Hematopoietic multipotent progenitor cell (in vitro differentiated cells): Measurements from ENCODE around the gene PCDH12. TPM values are rescaled to one million over a fixed set of nuclear protein-coding genes. Genes with fewer than 3 reads are reported as not detected.
A peak's percentile ranks its signal among the peaks of the same experiment; 100 is the strongest.

Experiments used
- DNase-seq, 3 donors: peaks; one replicate each; pipeline ENCODE4 v3.0.0-alpha.2; 2011 to 2015; ENCODE audit warnings: low read depth in 2 of 3, low spot score in 2 of 3
- total RNA-seq: library from RNA; depleted of rRNA; stranded (reverse); fragments of >200 nt; gene quantifications from one replicate; pipeline ENCODE4 v1.2.3, GENCODE V29; 2012

PCDH12 gene
- total RNA-seq, 1 donor, result 0.54 TPM

GRCh38 chr5:141913560-141914198, 44.3 kb downstream of the PCDH12 start:
- no peak for DNase-seq

DNA sequence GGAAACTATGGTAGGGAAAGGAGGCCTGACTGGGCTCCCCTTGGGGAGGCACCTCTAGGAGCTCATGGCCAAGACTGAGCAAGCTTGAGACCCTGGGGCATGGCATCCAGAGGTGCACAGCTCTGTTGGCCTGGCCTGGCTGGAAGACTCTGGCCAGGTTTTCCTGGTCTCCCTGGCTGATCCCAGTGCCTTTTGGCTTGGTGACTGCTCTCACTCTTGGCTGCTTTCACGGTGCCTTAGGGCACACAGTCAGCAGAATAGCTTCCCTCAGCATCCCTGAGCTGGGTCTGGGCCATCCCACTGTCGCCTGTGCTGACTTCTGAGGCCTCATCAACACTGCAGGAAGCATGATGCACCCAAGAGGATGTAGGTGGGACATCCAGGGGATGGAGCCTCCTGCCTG, 47.7 kb downstream of the PCDH12 start:
- DNase-seq, result no peak

GRCh38 chr5:141909212-141909611, 48.8 kb downstream of the PCDH12 start:
- DNase-seq, result no peak

- no peak for DNase-seq
These were observed 49.2 kb downstream of the PCDH12 start for GRCh38 chr5:141908796-141909195.

- no peak for DNase-seq
These were observed 51.0 kb downstream of the PCDH12 start for GRCh38 chr5:141906972-141907371.

DNA sequence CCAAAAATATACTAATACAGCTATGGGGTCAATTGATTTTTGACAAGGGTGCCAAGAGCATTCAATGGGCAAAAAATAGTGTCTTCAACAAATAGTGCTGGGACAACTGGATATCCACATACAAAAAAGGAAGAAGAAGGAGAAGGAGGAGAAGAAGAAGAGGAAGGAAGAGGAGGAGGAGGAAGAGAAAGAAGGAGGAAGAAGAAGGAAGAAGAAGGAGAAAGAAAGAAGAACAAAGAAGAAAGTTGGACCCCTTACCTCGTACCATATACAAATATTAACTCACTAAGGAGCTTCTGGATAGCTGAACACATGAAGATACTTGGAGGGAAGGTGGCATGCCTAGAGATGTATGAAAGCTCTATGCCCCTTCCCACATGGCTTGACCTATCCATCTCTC, 51.5 kb downstream of the PCDH12 start:
- DNase-seq, result no peak

GRCh38 chr5:141904551-141904950, 53.5 kb downstream of the PCDH12 start:
- DNase-seq, result no peak

- DNase-seq, result peak in 1 of 3 donors; percentile 57
These were observed 54.7 kb downstream of the PCDH12 start for GRCh38 chr5:141903261-141903660.

DNA sequence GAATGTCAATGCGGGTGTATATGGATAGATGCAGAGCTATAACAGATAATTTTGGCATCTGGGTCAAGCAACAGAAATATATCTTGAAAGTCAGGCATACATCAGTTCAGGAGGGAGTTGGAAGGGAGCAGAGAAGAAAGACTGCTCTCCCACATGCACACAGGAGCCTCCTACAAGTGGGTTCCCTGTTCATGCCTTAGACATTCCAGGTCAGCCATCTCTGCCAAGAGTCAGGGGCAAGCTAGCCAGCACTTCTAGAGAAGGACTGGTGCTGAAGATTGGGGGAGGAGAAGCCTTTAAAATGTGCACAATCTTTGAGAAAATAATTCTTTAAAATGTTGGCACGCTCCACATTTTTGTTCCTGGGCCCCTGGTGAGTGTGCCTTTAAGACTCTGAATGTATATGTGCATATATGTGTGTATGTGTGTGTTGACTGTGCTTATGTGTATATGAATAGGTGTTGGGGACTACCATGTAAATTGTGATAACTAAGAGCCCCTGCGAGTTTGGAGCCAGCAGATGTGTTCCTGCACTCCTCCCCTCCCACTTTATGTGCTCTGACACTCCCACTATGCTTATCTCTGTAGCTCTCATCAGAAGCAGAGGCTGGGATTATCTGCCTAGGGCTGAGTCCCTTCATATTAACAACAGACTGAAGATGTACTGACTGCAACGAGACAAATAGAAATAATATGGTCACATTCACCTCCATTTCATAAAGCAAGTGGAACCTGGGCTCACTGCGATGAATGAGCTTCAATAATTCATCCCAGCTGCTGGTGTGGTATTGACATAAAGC, 55.8 kb downstream of the PCDH12 start:
- DNase-seq, result no peak

GRCh38 chr5:141898448-141899049, 59.5 kb downstream of the PCDH12 start:
- no peak for DNase-seq

DNA sequence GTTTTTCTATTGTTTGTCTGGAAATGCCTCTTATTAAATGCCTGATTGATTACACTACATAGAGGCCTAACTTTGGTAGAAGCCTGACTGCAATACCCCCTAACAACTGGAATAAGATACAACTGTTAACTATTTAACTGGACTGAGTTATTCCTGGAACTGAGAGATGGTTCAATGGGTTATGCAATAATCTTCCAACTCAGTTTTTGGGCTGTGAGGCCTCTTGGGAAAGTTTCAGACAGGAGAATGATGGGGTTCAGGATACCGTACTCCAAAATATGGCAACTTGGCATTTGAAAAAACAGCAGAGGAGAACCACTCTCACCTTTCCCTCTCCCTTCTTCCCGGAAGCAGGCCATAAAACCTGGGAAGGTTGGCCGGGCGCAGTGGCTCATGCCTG, 60.6 kb downstream of the PCDH12 start:
- no peak for DNase-seq

Other genes starting within 250 kb of the PCDH12 start
- 0.27 TPM for gene PCDH1, start 79.8 kb downstream of the PCDH12 start, total RNA-seq
- gene DELE1, start 34.3 kb downstream of the PCDH12 start, total RNA-seq, result 126 TPM
- 14.3 TPM for gene RNF14, start 10.9 kb upstream of the PCDH12 start, total RNA-seq
- 8.3 TPM for gene GNPDA1, start 54.8 kb upstream of the PCDH12 start, total RNA-seq
- gene NDFIP1, start 150.6 kb upstream of the PCDH12 start, total RNA-seq, result 69.7 TPM